MM.1S (cell line): ENCODE data around the gene PRKD2.

Experiments used
- DNase-seq: peaks from one replicate; pipeline ENCODE4 v3.0.0-alpha.2; 2015
- H2AFZ ChIP-seq: fragments of 300-600 bp; sonication (generic); 2 replicates; pipeline ENCODE4 v1.6.0; 2016; ENCODE audit warnings: antibody characterized with exemption, low read length
- H3F3A ChIP-seq: fragments of 300-600 bp; sonication (generic); 2 replicates; pipeline ENCODE4 v1.6.1; 2016; ENCODE audit warnings: mild to moderate bottlenecking, antibody characterized with exemption, low read length, moderate library complexity, mixed read lengths; ENCODE audit not compliant: insufficient read depth
- H3K27ac ChIP-seq: fragments of 300-600 bp; sonication (generic); 2 replicates; pipeline ENCODE4 v1.5.1; 2016; ENCODE audit warnings: mild to moderate bottlenecking, low read length
- H3K27me3 ChIP-seq: fragments of 300-600 bp; sonication (generic); replicated peaks from 2 replicates; pipeline ENCODE4 v1.6.0; 2016; ENCODE audit warnings: low read length; ENCODE audit not compliant: insufficient read depth
- H3K36me3 ChIP-seq: fragments of 300-600 bp; sonication (generic); replicated peaks from 2 replicates; pipeline ENCODE4 v1.6.1; 2016; ENCODE audit warnings: mild to moderate bottlenecking, low read length, mixed read lengths; ENCODE audit not compliant: insufficient read depth
- H3K4me1 ChIP-seq: fragments of 300-600 bp; sonication (generic); 2 replicates; pipeline ENCODE4 v1.6.1; 2016; ENCODE audit warnings: low read length, mixed read lengths
- H3K4me2 ChIP-seq: fragments of 300-600 bp; sonication (generic); 2 replicates; pipeline ENCODE4 v1.6.0; 2016; ENCODE audit warnings: low read depth, low read length
- H3K4me3 ChIP-seq: fragments of 300-600 bp; sonication (generic); 2 replicates; pipeline ENCODE4 v1.5.1; 2016; ENCODE audit warnings: low read length, mixed read lengths
- H3K79me2 ChIP-seq: fragments of 300-600 bp; sonication (generic); 2 replicates; pipeline ENCODE4 v1.6.1; 2016; ENCODE audit warnings: mixed run types, low read length, mixed read lengths
- H3K9ac ChIP-seq: fragments of 300-600 bp; sonication (generic); 2 replicates; pipeline ENCODE4 v1.6.1; 2016; ENCODE audit warnings: low read length, mixed read lengths
- H3K9me2 ChIP-seq: fragments of 300-600 bp; sonication (generic); replicated peaks from 2 replicates; pipeline ENCODE4 v1.6.1; 2016; ENCODE audit warnings: mild to moderate bottlenecking, low read length, mixed read lengths; ENCODE audit not compliant: insufficient read depth
- H3K9me3 ChIP-seq: fragments of 300-600 bp; sonication (generic); replicated peaks from 2 replicates; pipeline ENCODE4 v1.6.1; 2016; ENCODE audit warnings: mild to moderate bottlenecking, low read length, mixed read lengths; ENCODE audit not compliant: insufficient read depth
- H4K20me1 ChIP-seq: fragments of 300-600 bp; sonication (generic); 2 replicates; pipeline ENCODE4 v1.6.1; 2016; ENCODE audit warnings: mild to moderate bottlenecking, low read length, moderate library complexity, mixed read lengths; ENCODE audit not compliant: insufficient read depth
- EZH2 ChIP-seq: fragments of 300-600 bp; sonication (generic); optimal IDR thresholded peaks from 2 replicates; pipeline ENCODE3; 2017; ENCODE audit warnings: low read depth, mild to moderate bottlenecking, antibody characterized with exemption, low read length, mixed read lengths
- EZH2phosphoT487 ChIP-seq: fragments of 300-600 bp; sonication (generic); IDR thresholded peaks from 2 replicates; pipeline ENCODE4 v1.6.1; 2018; ENCODE audit warnings: antibody characterized with exemption, low read length
- TF ChIP-seq, protein P1 (sequence below): fragments of 300-600 bp; sonication (generic); IDR thresholded peaks from 2 replicates; pipeline ENCODE4 v1.5.1; 2016; ENCODE audit warnings: antibody characterized with exemption, low read length, mixed read lengths

Gene PRKD2

DNA sequence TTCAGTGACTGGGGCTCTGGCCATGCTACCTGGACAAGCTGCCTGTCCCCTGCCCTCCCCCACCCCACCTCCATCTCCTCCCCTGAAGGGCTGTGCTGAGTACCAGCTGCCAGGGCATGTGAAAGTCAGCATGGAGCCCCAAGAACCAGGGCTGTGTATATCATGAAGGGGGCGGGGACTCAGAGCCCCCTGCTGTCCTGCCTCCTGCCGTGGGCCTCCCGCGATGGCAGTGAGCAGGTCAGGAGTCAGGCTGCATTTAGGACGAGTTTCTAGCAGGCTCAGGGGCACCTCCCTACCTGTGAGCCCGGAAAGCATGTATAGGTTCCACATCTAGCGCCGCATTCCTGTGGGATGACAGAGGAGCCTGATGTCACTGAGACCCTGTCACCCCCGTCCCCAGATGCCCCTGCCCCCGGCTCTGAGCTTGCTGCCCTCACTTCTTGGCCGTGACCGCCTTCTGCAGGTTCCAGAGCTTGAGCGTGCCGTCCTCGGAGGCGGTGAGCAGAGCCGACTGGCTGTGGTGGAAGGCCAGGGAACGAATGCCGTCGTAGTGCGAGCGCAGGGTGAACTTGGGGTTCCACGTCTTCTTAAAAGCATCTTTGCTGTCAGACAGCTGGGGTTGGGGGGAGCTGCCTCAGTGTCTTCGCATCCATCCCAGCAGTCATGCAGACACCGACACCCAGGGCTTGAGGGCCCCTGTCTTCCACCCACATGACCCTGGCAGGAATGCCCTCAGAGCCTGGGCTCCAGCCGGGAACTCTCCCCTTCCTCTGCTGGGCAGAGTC lies 8.3 kb upstream of the PRKD2 start:
- Histone ChIP-seq H3K36me3 (0 out of 2 replicates have a peak, but pooled peaks cover 5% of the 10 kb centered on the region), H3K4me1 (no peaks in the 10 kb centered on the region), H3K9ac (no peak overlapping the region)

DNA sequence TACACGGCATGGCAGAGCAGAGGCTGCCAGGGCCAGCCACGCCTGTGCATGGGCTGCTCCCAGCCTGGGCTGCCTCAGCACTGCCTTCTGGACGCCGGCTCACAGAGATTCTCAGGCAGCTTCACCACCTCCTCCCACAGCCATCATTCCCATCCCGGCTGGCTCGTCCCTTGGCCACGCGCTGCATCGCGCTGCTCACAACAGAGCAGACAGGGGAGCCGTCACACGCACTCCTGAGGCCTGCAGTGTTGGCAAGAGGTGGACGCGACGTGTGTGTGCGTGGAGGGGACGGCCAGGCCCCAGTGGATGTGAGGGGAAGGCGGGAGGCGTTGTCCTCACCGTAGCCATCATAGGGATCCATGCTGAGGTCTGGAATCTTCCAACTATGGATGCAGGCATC lies 7.6 kb upstream of the PRKD2 start:
- H2AFZ ChIP-seq = no peak overlapping the region
- no peak overlapping the region for H3K27ac ChIP-seq
- H3F3A ChIP-seq = no peaks in the 10 kb centered on the region
- 0 out of 2 replicates have a peak, but pooled peaks cover 12% of the 10 kb centered on the region for H4K20me1 ChIP-seq
- peaks cover 1% of the 10 kb centered on the region for H3K4me1 ChIP-seq
- H3K79me2 ChIP-seq = peaks cover 30% of the 10 kb centered on the region
- TF ChIP-seq, protein P1, sequence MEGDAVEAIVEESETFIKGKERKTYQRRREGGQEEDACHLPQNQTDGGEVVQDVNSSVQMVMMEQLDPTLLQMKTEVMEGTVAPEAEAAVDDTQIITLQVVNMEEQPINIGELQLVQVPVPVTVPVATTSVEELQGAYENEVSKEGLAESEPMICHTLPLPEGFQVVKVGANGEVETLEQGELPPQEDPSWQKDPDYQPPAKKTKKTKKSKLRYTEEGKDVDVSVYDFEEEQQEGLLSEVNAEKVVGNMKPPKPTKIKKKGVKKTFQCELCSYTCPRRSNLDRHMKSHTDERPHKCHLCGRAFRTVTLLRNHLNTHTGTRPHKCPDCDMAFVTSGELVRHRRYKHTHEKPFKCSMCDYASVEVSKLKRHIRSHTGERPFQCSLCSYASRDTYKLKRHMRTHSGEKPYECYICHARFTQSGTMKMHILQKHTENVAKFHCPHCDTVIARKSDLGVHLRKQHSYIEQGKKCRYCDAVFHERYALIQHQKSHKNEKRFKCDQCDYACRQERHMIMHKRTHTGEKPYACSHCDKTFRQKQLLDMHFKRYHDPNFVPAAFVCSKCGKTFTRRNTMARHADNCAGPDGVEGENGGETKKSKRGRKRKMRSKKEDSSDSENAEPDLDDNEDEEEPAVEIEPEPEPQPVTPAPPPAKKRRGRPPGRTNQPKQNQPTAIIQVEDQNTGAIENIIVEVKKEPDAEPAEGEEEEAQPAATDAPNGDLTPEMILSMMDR = no peak
- TF ChIP-seq EZH2phosphoT487 = no peak
- TF ChIP-seq EZH2 = no peak
- H3K36me3 ChIP-seq = 0 out of 2 replicates have a peak, but pooled peaks cover 5% of the 10 kb centered on the region
- no peaks in the 10 kb centered on the region for H3K9me2 ChIP-seq
- H3K27me3 ChIP-seq = no peaks in the 10 kb centered on the region
- no peak overlapping the region for H3K9ac ChIP-seq
- no peak for DNase-seq
- no peak overlapping the region for H3K4me2 ChIP-seq
- H3K4me3 ChIP-seq = no peak overlapping the region
- no peaks in the 10 kb centered on the region for H3K9me3 ChIP-seq

More for the DNA sequence above, 8.3 kb upstream of the PRKD2 start:
- H4K20me1 ChIP-seq = 0 out of 2 replicates have a peak, but pooled peaks cover 15% of the 10 kb centered on the region
- no peak overlapping the region for H3K27ac ChIP-seq
- H3F3A ChIP-seq = no peaks in the 10 kb centered on the region
- no peak overlapping the region for H3K4me3 ChIP-seq
- no peak for DNase-seq
- TF ChIP-seq EZH2phosphoT487 (no peak), EZH2 (no peak)
- TF ChIP-seq, protein P1 = no peak
- H3K4me2 ChIP-seq = no peak overlapping the region
- peaks cover 37% of the 10 kb centered on the region for H3K79me2 ChIP-seq
- no peaks in the 10 kb centered on the region for H3K9me2 ChIP-seq
- H2AFZ ChIP-seq = no peak overlapping the region
- H3K9me3 ChIP-seq = no peaks in the 10 kb centered on the region
- no peaks in the 10 kb centered on the region for H3K27me3 ChIP-seq

DNA sequence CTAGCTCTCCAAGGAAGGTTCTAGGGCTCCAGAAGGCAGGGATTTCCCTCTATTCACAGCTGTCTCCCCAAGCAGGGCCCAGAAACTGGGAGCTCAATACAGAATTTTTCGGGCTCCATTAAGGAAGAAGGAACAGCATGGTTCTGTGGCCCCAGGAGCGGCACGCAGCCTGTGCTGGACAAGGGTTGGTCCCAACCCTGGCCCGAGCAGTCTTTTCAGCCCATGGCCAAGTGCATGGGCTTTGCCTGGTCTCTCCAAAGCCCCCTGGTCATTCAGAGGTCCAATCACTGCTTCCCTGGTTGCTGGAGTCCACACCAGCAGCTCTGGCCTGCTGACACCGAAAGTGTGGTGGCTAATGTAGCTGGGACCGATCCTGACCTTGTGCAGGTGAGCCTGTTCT lies 6.6 kb upstream of the PRKD2 start:
- Histone ChIP-seq H3K36me3 (0 out of 2 replicates have a peak, but pooled peaks cover 3% of the 10 kb centered on the region), H2AFZ (no peak overlapping the region), H3K4me1 (peaks cover 11% of the 10 kb centered on the region), H3K9me3 (no peaks in the 10 kb centered on the region), H3K79me2 (peaks cover 21% of the 10 kb centered on the region), H3F3A (peaks cover 6% of the 10 kb centered on the region), H3K9ac (no peak overlapping the region), H4K20me1 (0 out of 2 replicates have a peak, but pooled peaks cover 4% of the 10 kb centered on the region), H3K9me2 (no peaks in the 10 kb centered on the region), H3K27ac (no peak overlapping the region), H3K4me2 (no peak overlapping the region), H3K4me3 (no peak overlapping the region), H3K27me3 (no peaks in the 10 kb centered on the region)
- TF ChIP-seq, protein P1 = no peak
- no peak for TF ChIP-seq EZH2
- TF ChIP-seq EZH2phosphoT487 = no peak
- DNase-seq = no peak
